SK-N-SH (cell line): Measurements from ENCODE around the gene IL18.
"Not testable (repeated sequence)": the region's sequence is repeated elsewhere in the genome, so short reads cannot be mapped to it uniquely, and the experiment has no call there.

ENCODE experiments used
- CHD2 ChIP-seq: fragments of 150-350 bp; IDR thresholded peaks from 2 replicates; pipeline ENCODE4 v1.6.1; 2018; ENCODE audit warnings: low read length; ENCODE audit not compliant: partially characterized antibody
- CTCF ChIP-seq: fragments of 200-600 bp; sonication (generic); IDR thresholded peaks from 2 replicates; pipeline ENCODE4 v1.6.1; 2017; ENCODE audit warnings: antibody characterized with exemption, mild to moderate bottlenecking, moderate library complexity
- ELF1 ChIP-seq: IDR thresholded peaks from 2 replicates; pipeline ENCODE4 v1.4.0; 2012
- EZH2phosphoT487 ChIP-seq: fragments of 200-600 bp; sonication (generic); IDR thresholded peaks from 2 replicates; pipeline ENCODE4 v1.6.1; 2017; ENCODE audit warnings: low read depth, mixed run types, mild to moderate bottlenecking, antibody characterized with exemption, moderate library complexity, borderline replicate concordance
- FOXJ3 ChIP-seq: sonication (generic); formaldehyde crosslinking; IDR thresholded peaks from 2 replicates; pipeline ENCODE4 v1.5.1; 2020; ENCODE audit warnings: mild to moderate bottlenecking, missing genetic modification reagents
- FOXM1 ChIP-seq: IDR thresholded peaks from 2 replicates; pipeline ENCODE4 v1.4.0; 2012; ENCODE audit warnings: low read depth, mild to moderate bottlenecking
- JUND ChIP-seq: IDR thresholded peaks from 2 replicates; pipeline ENCODE4 v1.4.0; 2012
- MAX ChIP-seq: IDR thresholded peaks from 2 replicates; pipeline ENCODE4 v1.4.0; 2012; ENCODE audit warnings: low read depth
- MXI1 ChIP-seq: IDR thresholded peaks from 2 replicates; pipeline ENCODE4 v1.6.1; 2012; ENCODE audit warnings: mild to moderate bottlenecking, low read depth, low read length, improper control_type of control experiment
- POLR2AphosphoS5 ChIP-seq: IDR thresholded peaks from 2 replicates; pipeline ENCODE4 v1.6.1; 2012; ENCODE audit warnings: low read depth, low read length
- TAF1 ChIP-seq: IDR thresholded peaks from 2 replicates; pipeline ENCODE4 v1.6.1; 2012; ENCODE audit warnings: low read depth, mild to moderate bottlenecking, low read length, moderate library complexity, borderline replicate concordance
- ZBTB33 ChIP-seq: IDR thresholded peaks from 2 replicates; pipeline ENCODE4 v1.4.0; 2012; ENCODE audit warnings: low read depth, borderline replicate concordance
- TF ChIP-seq, protein P1 (sequence below): IDR thresholded peaks from 2 replicates; pipeline ENCODE4 v1.4.0; 2012; ENCODE audit warnings: low read depth, borderline replicate concordance
- TF ChIP-seq, protein P2 (sequence below): IDR thresholded peaks from 2 replicates; pipeline ENCODE4 v1.6.1; 2012; ENCODE audit warnings: mild to moderate bottlenecking, low read depth, low read length, moderate library complexity

- not testable (repeated sequence) for TF ChIP-seq ELF1; POLR2AphosphoS5; CTCF; FOXM1; TAF1; MXI1; ZBTB33; CHD2; EZH2phosphoT487; FOXJ3 (CRISPR knock-in tag); JUND; MAX
- TF ChIP-seq, protein P1, sequence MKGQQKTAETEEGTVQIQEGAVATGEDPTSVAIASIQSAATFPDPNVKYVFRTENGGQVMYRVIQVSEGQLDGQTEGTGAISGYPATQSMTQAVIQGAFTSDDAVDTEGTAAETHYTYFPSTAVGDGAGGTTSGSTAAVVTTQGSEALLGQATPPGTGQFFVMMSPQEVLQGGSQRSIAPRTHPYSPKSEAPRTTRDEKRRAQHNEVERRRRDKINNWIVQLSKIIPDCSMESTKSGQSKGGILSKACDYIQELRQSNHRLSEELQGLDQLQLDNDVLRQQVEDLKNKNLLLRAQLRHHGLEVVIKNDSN, result not testable (repeated sequence)
- TF ChIP-seq, protein P2, sequence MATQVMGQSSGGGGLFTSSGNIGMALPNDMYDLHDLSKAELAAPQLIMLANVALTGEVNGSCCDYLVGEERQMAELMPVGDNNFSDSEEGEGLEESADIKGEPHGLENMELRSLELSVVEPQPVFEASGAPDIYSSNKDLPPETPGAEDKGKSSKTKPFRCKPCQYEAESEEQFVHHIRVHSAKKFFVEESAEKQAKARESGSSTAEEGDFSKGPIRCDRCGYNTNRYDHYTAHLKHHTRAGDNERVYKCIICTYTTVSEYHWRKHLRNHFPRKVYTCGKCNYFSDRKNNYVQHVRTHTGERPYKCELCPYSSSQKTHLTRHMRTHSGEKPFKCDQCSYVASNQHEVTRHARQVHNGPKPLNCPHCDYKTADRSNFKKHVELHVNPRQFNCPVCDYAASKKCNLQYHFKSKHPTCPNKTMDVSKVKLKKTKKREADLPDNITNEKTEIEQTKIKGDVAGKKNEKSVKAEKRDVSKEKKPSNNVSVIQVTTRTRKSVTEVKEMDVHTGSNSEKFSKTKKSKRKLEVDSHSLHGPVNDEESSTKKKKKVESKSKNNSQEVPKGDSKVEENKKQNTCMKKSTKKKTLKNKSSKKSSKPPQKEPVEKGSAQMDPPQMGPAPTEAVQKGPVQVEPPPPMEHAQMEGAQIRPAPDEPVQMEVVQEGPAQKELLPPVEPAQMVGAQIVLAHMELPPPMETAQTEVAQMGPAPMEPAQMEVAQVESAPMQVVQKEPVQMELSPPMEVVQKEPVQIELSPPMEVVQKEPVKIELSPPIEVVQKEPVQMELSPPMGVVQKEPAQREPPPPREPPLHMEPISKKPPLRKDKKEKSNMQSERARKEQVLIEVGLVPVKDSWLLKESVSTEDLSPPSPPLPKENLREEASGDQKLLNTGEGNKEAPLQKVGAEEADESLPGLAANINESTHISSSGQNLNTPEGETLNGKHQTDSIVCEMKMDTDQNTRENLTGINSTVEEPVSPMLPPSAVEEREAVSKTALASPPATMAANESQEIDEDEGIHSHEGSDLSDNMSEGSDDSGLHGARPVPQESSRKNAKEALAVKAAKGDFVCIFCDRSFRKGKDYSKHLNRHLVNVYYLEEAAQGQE, result not testable (repeated sequence)
These were observed 68.6 kb downstream of the IL18 start for GRCh38 chr11:112095302-112095701.
